Esophagus (tissue), 2 donors: ENCODE data around the gene LRRC72. TPM values are rescaled to one million over a fixed set of nuclear protein-coding genes. Genes with fewer than 3 reads are reported as not detected.
"Not testable (repeated sequence)": the region's sequence is repeated elsewhere in the genome, so short reads cannot be mapped to it uniquely, and the experiment has no call there.

ENCODE experiments used
- H3K27ac ChIP-seq, 2 donors: one replicate each; pipeline ENCODE4 v1.5.1; 2013; ENCODE audit warnings: low read depth in 2 of 2, mild to moderate bottlenecking in 2 of 2, inconsistent platforms in 1 of 2, low read length in 1 of 2, moderate library complexity in 1 of 2
- H3K27me3 ChIP-seq, 2 donors: one replicate each; pipeline ENCODE4 v1.6.1; 2013; ENCODE audit warnings: low read length in 2 of 2, control low read depth in 1 of 2, mild to moderate bottlenecking in 1 of 2; ENCODE audit not compliant: insufficient read depth in 2 of 2, control insufficient read depth in 1 of 2
- H3K36me3 ChIP-seq, 2 donors: one replicate each; pipeline ENCODE4 v1.6.1; 2013; ENCODE audit warnings: low read length in 1 of 2; ENCODE audit not compliant: control insufficient read depth in 2 of 2, insufficient read depth in 2 of 2
- H3K4me1 ChIP-seq, 2 donors: one replicate each; pipeline ENCODE4 v1.6.1; 2013; ENCODE audit warnings: low read length in 1 of 2; ENCODE audit not compliant: control insufficient read depth in 2 of 2, insufficient read depth in 2 of 2
- H3K4me3 ChIP-seq, 2 donors: one replicate each; pipeline ENCODE4 v1.5.1; 2013; ENCODE audit warnings: low read length in 2 of 2, mild to moderate bottlenecking in 2 of 2, low read depth in 1 of 2, moderate library complexity in 1 of 2
- H3K9me3 ChIP-seq, 2 donors: one replicate each; pipeline ENCODE4 v1.6.1; 2013; ENCODE audit warnings: mild to moderate bottlenecking in 2 of 2, low read depth in 1 of 2, low read length in 1 of 2, moderate library complexity in 1 of 2; ENCODE audit not compliant: control insufficient read depth in 2 of 2, insufficient read depth in 1 of 2
- WGBS, 2 donors: extraction: QIAGEN DNeasy Blood & Tissue Kit; methylation state at CpG; one replicate each; pipeline ENCODE4 v1.1.7; 2013; 5-methylcytosine and 5-hydroxymethylcytosine counted together
- polyA plus RNA-seq, 2 donors: library from polyadenylated mRNA; stranded (reverse); fragments of 200-250 nt; gene quantifications; one replicate each; pipeline ENCODE4 v1.2.3, GENCODE V29; 2013
- donor health status: healthy with polysubstance abuse.
- donor health status: Bipolar disorder and iron deficiency.

The LRRC72 gene
- polyA plus RNA-seq, 2 donors, result not detected

DNA sequence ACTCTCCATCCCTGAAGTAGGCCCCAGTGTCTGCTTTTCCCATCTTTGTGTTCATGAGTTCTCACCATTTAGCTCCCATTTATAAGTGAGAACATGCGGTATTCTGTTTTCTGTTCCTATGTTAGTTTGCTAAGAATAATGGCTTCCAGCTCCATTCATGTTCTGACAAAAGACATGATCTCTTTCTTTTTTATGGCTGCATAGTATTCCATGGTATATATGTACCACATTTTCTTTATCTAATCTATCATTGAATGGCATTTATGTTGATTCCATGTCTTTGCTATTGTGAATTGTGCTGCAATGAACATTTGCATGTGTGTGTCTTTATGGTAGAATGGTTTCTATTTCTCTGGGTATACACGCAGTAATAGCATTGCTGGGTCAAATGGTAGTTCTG, 6.6 kb upstream of the LRRC72 start:
- 93 to 94% methylated on average over 2 of the region's 2 CpGs for WGBS, 2 donors
- not testable (repeated sequence) for H3K9me3 ChIP-seq, H3K4me1 ChIP-seq, H3K27ac ChIP-seq, H3K27me3 ChIP-seq, H3K36me3 ChIP-seq, H3K4me3 ChIP-seq

DNA sequence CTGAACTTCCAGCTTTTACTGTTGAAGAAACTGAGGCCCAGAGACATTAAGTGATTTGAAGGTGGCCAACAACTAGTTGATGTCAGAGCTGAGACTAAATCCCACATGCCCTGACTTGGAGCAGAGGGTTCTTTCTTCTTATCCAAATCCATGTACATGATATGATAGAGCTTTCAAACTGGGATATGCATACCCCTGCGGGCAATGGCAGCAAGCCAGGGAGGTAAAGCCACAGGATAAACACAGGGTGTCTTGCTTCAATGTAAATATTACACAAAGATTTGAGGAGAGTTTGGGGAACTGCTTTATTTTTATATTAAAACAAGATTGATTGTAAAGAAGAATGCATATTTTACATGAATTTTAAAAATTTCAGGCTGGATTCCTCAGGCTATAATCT, 2.3 kb upstream of the LRRC72 start:
- Histone ChIP-seq H3K36me3 (no peaks in the 10 kb centered on the region), H3K27ac (no peak overlapping the region), H3K27me3 (no peaks in the 10 kb centered on the region), H3K9me3 (no peaks in the 10 kb centered on the region), H3K4me3 (no peak overlapping the region), H3K4me1 (no peaks in the 10 kb centered on the region)
- 23 to 32% methylated on average over 1 of the region's 1 CpG for WGBS, 2 donors

DNA sequence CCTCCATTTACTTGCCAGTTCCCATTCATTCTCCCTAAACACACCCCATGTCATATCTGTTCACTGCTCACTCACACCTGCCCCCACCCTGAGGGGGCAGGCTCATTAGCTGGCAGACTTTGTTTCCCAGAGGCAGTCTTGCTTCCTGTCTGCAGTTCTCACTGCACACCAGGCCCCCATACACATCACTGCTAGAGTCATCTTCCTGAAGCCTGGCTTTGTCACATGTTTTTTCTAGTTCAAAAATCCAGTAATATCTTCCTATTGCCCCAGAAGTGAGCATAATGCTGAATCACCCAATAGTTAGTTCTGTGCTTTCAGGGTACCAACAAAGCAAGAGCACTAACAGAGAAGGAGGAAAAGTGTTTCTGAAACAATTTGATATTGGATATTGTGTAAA, 1.9 kb downstream of the LRRC72 start:
- no peak overlapping the region for H3K4me3 ChIP-seq
- H3K4me1 ChIP-seq, result no peaks in the 10 kb centered on the region
- H3K9me3 ChIP-seq, result no peaks in the 10 kb centered on the region
- no peak overlapping the region for H3K27ac ChIP-seq
- no peaks in the 10 kb centered on the region for H3K27me3 ChIP-seq
- H3K36me3 ChIP-seq, result no peaks in the 10 kb centered on the region

DNA sequence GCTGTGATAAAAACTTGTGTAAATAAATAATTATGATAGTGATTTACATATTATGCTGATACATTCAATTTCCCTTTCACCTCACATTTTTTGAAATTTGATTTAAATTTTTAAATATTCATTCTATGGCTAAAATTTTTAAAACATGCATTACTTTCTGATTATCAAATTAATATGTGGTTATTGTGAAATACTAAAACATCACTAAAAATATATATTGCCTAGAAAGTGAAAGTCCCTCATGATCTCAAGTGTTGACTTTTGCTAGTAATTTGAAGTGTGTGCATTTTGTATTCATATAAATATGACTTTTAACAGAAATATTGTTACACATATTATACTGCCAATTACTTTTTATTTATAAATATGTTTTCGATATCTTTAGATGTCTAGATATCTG, 3.1 kb downstream of the LRRC72 start:
- no peak overlapping the region for H3K27ac ChIP-seq
- no peaks in the 10 kb centered on the region for H3K4me1 ChIP-seq
- no peaks in the 10 kb centered on the region for H3K27me3 ChIP-seq
- H3K9me3 ChIP-seq, result no peaks in the 10 kb centered on the region
- 95 to 96% methylated on average over 1 of the region's 1 CpG for WGBS, 2 donors
- no peaks in the 10 kb centered on the region for H3K36me3 ChIP-seq
- H3K4me3 ChIP-seq, result no peak overlapping the region

DNA sequence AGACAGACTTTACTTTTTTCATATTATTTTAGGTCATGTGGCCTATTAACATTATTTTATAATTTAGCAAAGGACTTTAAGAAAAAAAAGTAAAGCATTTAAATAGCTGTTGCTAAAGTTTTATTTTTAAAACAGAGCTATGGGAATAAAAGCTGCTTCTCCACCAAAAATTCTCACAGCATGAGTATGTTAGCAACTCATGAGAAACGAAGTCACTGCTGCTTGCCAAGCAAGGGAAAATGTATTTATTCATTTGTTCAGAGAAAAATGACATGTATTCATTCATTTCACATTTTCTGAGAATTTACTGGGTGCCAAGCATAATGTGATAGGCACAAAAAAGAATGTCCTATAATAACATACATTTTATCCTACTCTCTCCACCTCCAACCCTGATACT, 5.1 kb downstream of the LRRC72 start:
- Histone ChIP-seq H3K4me3 (no peak overlapping the region), H3K36me3 (no peaks in the 10 kb centered on the region)

DNA sequence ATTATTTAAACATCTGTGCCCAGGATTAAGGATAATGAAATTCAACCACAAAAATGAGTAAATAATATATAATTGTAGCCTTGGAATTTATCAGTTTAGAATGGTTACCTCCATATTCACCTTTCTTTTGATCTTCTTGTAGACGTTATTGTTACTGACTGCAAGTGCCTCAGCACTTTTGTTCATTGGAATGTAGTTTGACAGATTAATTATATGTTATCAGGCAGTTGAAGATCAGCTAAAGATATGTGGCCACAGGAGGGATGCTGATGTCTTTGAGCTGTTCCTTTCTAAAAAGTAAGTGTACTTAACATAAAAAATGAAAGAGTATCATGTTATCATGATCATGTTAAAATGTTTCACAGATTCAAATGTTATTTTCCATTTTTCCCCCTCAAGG, 5.6 kb downstream of the LRRC72 start:
- Histone ChIP-seq H3K9me3 (no peaks in the 10 kb centered on the region), H3K27ac (no peak overlapping the region), H3K36me3 (no peaks in the 10 kb centered on the region), H3K4me1 (no peaks in the 10 kb centered on the region), H3K4me3 (no peak overlapping the region), H3K27me3 (no peaks in the 10 kb centered on the region)
- WGBS, 2 donors, result 39 to 42% methylated on average over 1 of the region's 1 CpG

More for the DNA sequence above, 5.1 kb downstream of the LRRC72 start:
- 32 to 42% methylated on average over 1 of the region's 1 CpG for WGBS, 2 donors
- Histone ChIP-seq H3K27ac (no peak overlapping the region), H3K27me3 (no peaks in the 10 kb centered on the region), H3K4me1 (no peaks in the 10 kb centered on the region), H3K9me3 (no peaks in the 10 kb centered on the region)

DNA sequence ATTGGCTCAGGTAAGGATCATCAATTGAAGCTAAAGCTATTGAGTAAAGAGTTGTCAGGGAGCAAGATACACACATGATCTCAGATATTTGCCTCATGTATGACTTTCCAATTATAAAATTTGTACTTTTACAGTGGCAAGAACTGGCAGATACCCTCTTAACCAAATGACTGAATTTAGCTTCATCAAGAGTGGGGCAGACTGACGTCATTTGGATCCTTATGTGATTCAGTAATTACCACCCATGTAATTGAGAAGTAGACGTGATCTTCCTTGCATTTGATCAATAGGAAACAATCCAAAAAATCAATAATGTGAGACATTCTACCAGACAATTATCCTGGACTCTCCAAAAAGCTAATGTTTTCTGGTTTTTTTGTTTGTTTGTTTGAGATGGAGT, 8.9 kb downstream of the LRRC72 start:
- Histone ChIP-seq H3K9me3 (no peaks in the 10 kb centered on the region), H3K4me1 (no peaks in the 10 kb centered on the region), H3K27ac (no peak overlapping the region), H3K36me3 (no peaks in the 10 kb centered on the region), H3K27me3 (no peaks in the 10 kb centered on the region), H3K4me3 (no peak overlapping the region)
- WGBS, 2 donors, result 82 to 90% methylated on average over 2 of the region's 2 CpGs

DNA sequence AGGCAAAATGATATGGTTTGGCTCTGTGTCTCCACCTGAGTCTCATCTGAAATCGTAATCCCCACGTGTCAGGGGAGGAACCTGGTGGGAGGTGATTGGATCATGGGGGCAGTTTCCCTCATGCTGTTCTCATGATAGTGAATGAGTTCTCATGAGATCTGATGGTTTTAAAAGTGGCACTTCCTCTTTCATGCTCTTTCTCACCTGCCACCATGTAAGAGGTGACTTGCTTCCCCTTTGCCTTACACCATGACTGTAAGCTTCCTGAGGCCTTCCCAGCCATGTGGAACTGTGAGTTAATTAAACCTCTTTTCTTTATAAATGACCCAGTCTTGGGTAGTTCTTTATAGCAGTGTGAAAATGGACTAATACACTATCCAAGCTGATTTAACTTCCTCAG, 13.9 kb downstream of the LRRC72 start:
- H3K9me3 ChIP-seq, H3K4me1 ChIP-seq, H3K36me3 ChIP-seq, H3K4me3 ChIP-seq, H3K27me3 ChIP-seq, H3K27ac ChIP-seq: not testable (repeated sequence)
- 92 to 93% methylated on average over 2 of the region's 2 CpGs for WGBS, 2 donors

DNA sequence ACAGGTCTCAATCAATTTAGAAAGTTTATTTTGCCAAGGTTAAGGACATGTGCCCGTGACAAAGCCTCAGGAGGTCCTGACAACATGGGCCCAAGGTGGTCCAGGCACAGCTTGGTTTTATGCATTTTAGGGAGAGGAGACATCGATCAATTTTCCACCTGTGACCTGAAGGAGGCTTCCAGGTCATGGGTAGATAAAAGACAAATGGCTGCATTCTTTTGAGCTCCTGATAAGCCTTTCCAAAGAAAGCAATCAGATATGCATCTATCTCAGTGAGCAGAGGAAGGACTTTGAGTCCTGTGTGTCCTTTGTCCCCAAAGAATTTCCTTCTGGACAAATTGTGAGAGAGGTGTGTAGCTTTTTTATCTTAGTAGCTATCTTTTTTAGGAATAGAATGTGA, 15.8 kb downstream of the LRRC72 start:
- Histone ChIP-seq H3K36me3 (no peaks in the 10 kb centered on the region), H3K4me3 (no peak overlapping the region), H3K4me1 (no peaks in the 10 kb centered on the region), H3K27me3 (no peaks in the 10 kb centered on the region), H3K9me3 (no peaks in the 10 kb centered on the region), H3K27ac (no peak overlapping the region)
- 53 to 72% methylated on average over 2 of the region's 2 CpGs for WGBS, 2 donors

DNA sequence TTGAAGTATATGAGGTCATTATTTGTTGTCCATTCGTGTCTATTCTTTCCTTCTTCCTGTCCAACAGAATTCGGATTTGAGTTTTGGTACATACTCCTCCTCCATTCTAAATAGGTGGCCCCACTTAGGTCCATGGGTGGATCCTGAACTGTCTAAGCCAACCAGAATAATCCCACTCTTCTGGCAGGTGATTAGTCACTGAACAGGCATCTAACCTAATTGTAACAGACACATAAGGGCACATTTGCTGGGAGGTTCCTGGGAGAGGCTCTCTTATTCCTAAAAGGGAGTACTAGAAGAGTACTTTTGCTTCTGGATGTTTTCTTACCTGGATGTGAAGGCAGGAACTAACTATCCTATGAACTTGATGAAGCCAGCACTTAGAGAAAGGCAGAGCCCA, 16.8 kb downstream of the LRRC72 start:
- 74 to 82% methylated on average over 2 of the region's 2 CpGs for WGBS, 2 donors

More for the DNA sequence above, 16.8 kb downstream of the LRRC72 start:
- Histone ChIP-seq H3K4me3 (no peak overlapping the region), H3K9me3 (no peaks in the 10 kb centered on the region), H3K4me1 (no peaks in the 10 kb centered on the region), H3K36me3 (no peaks in the 10 kb centered on the region), H3K27ac (no peak overlapping the region), H3K27me3 (no peaks in the 10 kb centered on the region)
